HEK293T (cell line): ENCODE data around the gene SMAD3.

Experiments used
- FOXK2 ChIP-seq: fragments of 450-650 bp; IDR thresholded peaks from 2 replicates; pipeline ENCODE4 v1.6.1; 2016; ENCODE audit warnings: mild to moderate bottlenecking
- FOXM1 ChIP-seq: fragments of 450-650 bp; IDR thresholded peaks from 2 replicates; pipeline ENCODE4 v1.6.1; 2017; ENCODE audit warnings: mild to moderate bottlenecking, borderline replicate concordance

DNA sequence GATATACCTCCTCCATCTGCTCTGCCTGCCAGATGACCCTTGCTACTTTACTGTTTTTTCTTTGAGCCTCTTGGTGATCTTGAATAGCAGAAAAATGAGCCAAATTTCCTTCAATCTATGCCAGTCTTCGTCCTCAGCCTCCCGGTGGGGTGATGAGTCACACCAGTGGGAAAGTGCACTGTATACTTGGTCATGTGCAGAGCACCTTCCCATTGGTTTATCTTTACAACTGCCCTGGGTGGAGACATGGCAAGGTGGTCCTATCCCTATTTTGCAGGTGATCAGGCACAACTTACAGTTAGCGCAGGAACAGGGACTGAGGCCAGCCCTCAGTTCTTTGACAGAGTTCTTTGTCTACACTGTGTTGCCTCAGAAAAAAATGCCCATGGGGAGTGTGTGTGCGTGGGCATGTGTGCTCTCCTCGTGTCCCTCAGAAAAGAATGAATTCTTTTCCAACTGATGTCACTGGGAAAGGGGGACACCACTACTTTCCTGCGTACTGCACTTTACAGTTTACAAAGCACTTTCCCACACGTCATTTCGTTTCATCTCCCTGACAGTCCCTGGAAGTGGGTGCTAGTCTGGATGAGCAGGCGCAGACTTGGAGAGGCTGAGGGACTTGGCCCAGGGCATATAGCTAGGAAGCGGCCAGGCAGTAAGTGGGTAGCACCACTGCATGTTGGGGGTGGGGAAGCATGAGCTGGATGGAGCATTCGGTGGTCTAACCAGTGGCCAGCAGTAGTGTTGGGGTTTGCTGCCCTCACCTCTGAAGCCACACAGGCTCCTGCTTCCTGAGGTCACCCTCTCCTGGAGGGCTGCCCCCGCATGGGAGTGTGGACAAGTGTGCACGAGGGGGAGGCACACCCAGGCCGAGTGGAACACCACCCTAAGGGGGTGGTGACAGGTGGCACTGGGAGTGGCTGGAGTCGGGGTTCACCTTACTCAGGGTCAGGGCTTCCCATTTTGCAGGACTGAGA, 24.1 kb downstream of the SMAD3 start:
- no peak for TF ChIP-seq FOXM1
- no peak for TF ChIP-seq FOXK2
